AG04449 (cell line): ENCODE data around the gene CEACAM16.

Experiments used
- CTCF ChIA-PET: fragments of 350-600 bp; formaldehyde crosslinking; extraction: SDS; loops from one replicate; lab custom pipeline; 2021; ENCODE audit warnings: antibody characterized with exemption; lab: Yijun Ruan, JAX
- POLR2A ChIA-PET: fragments of 400-600, 350-600 bp; formaldehyde crosslinking; extraction: SDS; loops from one replicate; lab custom pipeline; 2020; ENCODE audit warnings: antibody characterized with exemption, inconsistent platforms; lab: Yijun Ruan, JAX
- DNase-seq: peaks from one replicate; pipeline ENCODE4 v3.0.0-alpha.2; 2010; ENCODE audit warnings: low read depth, low spot score
- H3K4me3 ChIP-seq: 2 replicates; pipeline ENCODE4 v1.5.1; 2011; ENCODE audit warnings: low read depth, mild to moderate bottlenecking, control low read depth, low read length
- TF ChIP-seq, protein P1 (sequence below): IDR thresholded peaks from one replicate; pipeline ENCODE4 v1.5.1; 2011; ENCODE audit warnings: mild to moderate bottlenecking, moderate library complexity, low read length, control low read depth, inconsistent platforms; ENCODE audit not compliant: insufficient read depth; ENCODE audit errors: missing control alignments

The CEACAM16 gene

DNA sequence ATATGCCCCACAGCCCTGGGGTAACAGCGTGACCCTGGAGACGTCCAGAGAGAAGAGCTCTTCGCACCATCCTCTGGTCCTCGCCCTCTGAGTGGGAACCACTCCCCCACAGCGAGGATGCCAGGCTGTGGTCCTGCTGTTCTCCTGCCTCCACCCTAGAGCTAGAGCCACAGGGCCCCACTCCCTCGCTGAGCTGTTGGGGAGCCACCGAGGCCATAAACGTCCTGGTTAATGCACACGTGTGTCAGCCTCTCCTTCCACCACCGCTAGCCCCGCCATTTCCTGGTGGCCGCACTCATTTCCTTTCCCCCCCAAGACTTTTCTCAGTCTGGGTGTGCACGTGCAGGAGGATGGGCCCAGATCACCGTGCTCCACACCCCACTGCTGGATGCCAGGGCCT lies 11.5 kb downstream of the CEACAM16 start:
- no peak overlapping the region for H3K4me3 ChIP-seq

GRCh38 chr19:44712864-44713515 lies 14.0 kb downstream of the CEACAM16 start:
- H3K4me3 ChIP-seq: no peak overlapping the region
- CTCF ChIA-PET: interaction anchor here (0.7 to 8.6 kb wide), 6 partner anchors 11 to 142 kb away, joined by 3 to 53 read pairs (median 10); no protein-coding TSS in a partner anchor
- DNase-seq: no peak
- TF ChIP-seq, protein P1, sequence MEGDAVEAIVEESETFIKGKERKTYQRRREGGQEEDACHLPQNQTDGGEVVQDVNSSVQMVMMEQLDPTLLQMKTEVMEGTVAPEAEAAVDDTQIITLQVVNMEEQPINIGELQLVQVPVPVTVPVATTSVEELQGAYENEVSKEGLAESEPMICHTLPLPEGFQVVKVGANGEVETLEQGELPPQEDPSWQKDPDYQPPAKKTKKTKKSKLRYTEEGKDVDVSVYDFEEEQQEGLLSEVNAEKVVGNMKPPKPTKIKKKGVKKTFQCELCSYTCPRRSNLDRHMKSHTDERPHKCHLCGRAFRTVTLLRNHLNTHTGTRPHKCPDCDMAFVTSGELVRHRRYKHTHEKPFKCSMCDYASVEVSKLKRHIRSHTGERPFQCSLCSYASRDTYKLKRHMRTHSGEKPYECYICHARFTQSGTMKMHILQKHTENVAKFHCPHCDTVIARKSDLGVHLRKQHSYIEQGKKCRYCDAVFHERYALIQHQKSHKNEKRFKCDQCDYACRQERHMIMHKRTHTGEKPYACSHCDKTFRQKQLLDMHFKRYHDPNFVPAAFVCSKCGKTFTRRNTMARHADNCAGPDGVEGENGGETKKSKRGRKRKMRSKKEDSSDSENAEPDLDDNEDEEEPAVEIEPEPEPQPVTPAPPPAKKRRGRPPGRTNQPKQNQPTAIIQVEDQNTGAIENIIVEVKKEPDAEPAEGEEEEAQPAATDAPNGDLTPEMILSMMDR: no peak
- POLR2A ChIA-PET: interaction anchor here (0.7 kb wide), 1 partner anchor 10 kb away, joined by 3 read pairs; no protein-coding TSS in a partner anchor

More for the DNA sequence above, 11.5 kb downstream of the CEACAM16 start:
- TF ChIP-seq, protein P1: no peak
- POLR2A ChIA-PET: no interaction called here
- DNase-seq: no peak
- CTCF ChIA-PET: interaction anchor here (3.9 kb wide), 1 partner anchor 13 kb away, joined by 38 read pairs; no protein-coding TSS in a partner anchor

- POLR2A ChIA-PET: no interaction called here
- DNase-seq: no peak
Observed at GRCh38 chr19:44714597-44715169, 15.7 kb downstream of the CEACAM16 start.

DNA sequence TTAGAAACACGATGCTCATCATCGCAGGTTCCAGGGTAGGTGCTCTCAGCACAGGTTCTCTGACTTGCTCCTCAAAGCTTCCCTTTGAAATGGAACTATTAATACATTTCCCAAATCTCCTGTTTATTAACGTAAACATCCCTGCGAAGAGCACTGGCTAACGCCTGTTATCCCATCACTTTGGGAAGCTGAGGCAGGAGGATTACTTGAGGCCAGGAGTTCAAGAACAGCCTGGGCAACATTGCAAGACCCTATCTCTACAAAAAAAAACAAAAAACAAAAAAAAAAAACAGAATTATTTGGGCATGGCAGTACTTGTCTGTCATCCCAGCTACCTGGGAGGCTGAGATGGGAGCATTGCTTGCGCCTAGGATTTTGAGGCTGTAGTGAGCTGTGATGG lies 18.7 kb downstream of the CEACAM16 start:
- POLR2A ChIA-PET: interaction anchor here (0.7 to 0.9 kb wide), 2 partner anchors 8 to 17 kb away, joined by 4 to 5 read pairs; no protein-coding TSS in a partner anchor
- CTCF ChIA-PET: interaction anchor here (1.0 to 19.8 kb wide), 8 partner anchors 9 to 147 kb away, joined by 3 to 694 read pairs (median 8); no protein-coding TSS in a partner anchor
- TF ChIP-seq, protein P1: no peak
- H3K4me3 ChIP-seq: no peak overlapping the region
- DNase-seq: no peak

More at GRCh38 chr19:44714597-44715169, 15.7 kb downstream of the CEACAM16 start:
- TF ChIP-seq, protein P1: no peak
- CTCF ChIA-PET: interaction anchor here (1.6 to 8.6 kb wide), 4 partner anchors 9 to 69 kb away, joined by 8 to 53 read pairs (median 18); no protein-coding TSS in a partner anchor
- H3K4me3 ChIP-seq: no peak overlapping the region

- CTCF ChIA-PET: interaction anchor here (1.0 to 19.8 kb wide), 7 partner anchors 10 to 148 kb away, joined by 3 to 694 read pairs (median 6); no protein-coding TSS in a partner anchor
Observed at GRCh38 chr19:44718441-44719261, 19.7 kb downstream of the CEACAM16 start.

More at GRCh38 chr19:44718441-44719261, 19.7 kb downstream of the CEACAM16 start:
- H3K4me3 ChIP-seq: no peak overlapping the region
- TF ChIP-seq, protein P1: no peak
- DNase-seq: no peak
- POLR2A ChIA-PET: interaction anchor here (0.7 to 0.9 kb wide), 2 partner anchors 9 to 18 kb away, joined by 4 to 5 read pairs; no protein-coding TSS in a partner anchor
